Left lung (tissue), 10 donors: ENCODE data around the gene KCNIP4. TPM values are rescaled to one million over a fixed set of nuclear protein-coding genes. Genes with fewer than 3 reads are reported as not detected.

Source experiments
- ATAC-seq: fragments of 200-7000 bp; cut with Tn5 transposase; one replicate; pipeline ENCODE4 v1.9.1; 2020; ENCODE audit warnings: moderate library complexity
- DNase-seq, 4 donors: peaks; one replicate each; pipeline ENCODE4 v3.0.0-alpha.2; 2013 to 2020
- H3K27ac ChIP-seq, 2 donors: fragments of 200-600 bp; sonication (generic) in 1 of 2; one replicate each; pipeline versions ENCODE4 v1.5.0 to v1.8.0; 2020 to 2021
- H3K27me3 ChIP-seq, 2 donors: fragments of 200-600 bp; sonication (generic) in 1 of 2; one replicate each; pipeline versions ENCODE4 v1.5.0 to v1.8.0; 2020 to 2021
- H3K36me3 ChIP-seq, 2 donors: fragments of 200-600 bp; sonication (generic) in 1 of 2; one replicate each; pipeline versions ENCODE4 v1.5.0 to v1.8.0; 2020 to 2021
- H3K4me1 ChIP-seq, 2 donors: fragments of 200-600 bp; one replicate each; pipeline ENCODE4 v1.8.0; 2021
- H3K4me3 ChIP-seq, 2 donors: fragments of 200-600 bp; sonication (generic) in 1 of 2; one replicate each; pipeline versions ENCODE4 v1.5.0 to v1.8.0; 2020 to 2021; ENCODE audit warnings: mild to moderate bottlenecking in 1 of 2
- H3K9me3 ChIP-seq, 2 donors: fragments of 200-600 bp; sonication (generic) in 1 of 2; one replicate each; pipeline versions ENCODE4 v1.5.0 to v1.8.0; 2020 to 2021
- intact Hi-C, 2 donors: fragments of 100-400 bp; cut with DNase I; formaldehyde crosslinking; loops; one replicate each; pipeline versions ENCODE4 v1.11.2 to v1.14.2; 2022
- polyA plus RNA-seq, 6 donors: library from polyadenylated mRNA; unstranded; fragments of 120-200 nt; gene quantifications; one replicate each; pipeline ENCODE4 v1.2.1, GENCODE V29; 2013; ENCODE audit not compliant: insufficient read length in 6 of 6
- total RNA-seq, 2 donors: library from RNA; stranded (reverse); fragmentation: NEBNext Ultra II Directional; extraction: Animal tissue kit (Norgen Biotek cat#: 25700); gene quantifications; one replicate each; pipeline ENCODE4 v1.2.1, GENCODE V29; 2021
- TF ChIP-seq, protein P1 (sequence below), 2 donors: fragments of 200-600 bp; sonication (generic) in 1 of 2; IDR thresholded peaks; one replicate each; pipeline versions ENCODE4 v1.5.0 to v1.8.0; 2021; ENCODE audit warnings: antibody characterized with exemption in 2 of 2
- donor health status: DM: no; HTN: yes; CAD: no.
- donor health status: DM: no; HTN: no; CAD: no.

Gene KCNIP4
- total and polyA plus RNA-seq, 8 donors: 2.8 to 5.4 (median 4.9) TPM; not detected in 2

DNA sequence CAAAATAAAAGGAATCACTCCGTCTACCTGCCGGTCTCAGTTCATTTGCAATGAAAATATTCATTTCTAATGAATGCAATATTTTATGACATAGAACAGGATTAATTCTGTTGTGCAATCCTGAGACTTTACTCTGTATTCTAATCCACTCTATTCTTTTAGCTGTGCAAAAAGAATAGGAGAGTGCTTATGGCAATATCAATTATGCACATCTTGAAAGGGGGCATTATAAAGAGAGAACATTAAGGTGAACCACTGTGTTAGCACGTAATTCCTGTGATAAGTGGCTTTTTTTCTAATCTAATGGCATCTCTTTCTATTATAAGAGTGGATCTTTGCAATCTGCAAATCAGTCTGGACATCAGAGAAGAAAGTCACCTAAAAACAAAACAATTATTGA is 99.5 kb downstream of the KCNIP4 start:
- no peaks in the 10 kb centered on the region for H3K9me3 ChIP-seq
- H3K4me3 ChIP-seq: no peak overlapping the region
- intact Hi-C loops: no loop called here
- TF ChIP-seq, protein P1, sequence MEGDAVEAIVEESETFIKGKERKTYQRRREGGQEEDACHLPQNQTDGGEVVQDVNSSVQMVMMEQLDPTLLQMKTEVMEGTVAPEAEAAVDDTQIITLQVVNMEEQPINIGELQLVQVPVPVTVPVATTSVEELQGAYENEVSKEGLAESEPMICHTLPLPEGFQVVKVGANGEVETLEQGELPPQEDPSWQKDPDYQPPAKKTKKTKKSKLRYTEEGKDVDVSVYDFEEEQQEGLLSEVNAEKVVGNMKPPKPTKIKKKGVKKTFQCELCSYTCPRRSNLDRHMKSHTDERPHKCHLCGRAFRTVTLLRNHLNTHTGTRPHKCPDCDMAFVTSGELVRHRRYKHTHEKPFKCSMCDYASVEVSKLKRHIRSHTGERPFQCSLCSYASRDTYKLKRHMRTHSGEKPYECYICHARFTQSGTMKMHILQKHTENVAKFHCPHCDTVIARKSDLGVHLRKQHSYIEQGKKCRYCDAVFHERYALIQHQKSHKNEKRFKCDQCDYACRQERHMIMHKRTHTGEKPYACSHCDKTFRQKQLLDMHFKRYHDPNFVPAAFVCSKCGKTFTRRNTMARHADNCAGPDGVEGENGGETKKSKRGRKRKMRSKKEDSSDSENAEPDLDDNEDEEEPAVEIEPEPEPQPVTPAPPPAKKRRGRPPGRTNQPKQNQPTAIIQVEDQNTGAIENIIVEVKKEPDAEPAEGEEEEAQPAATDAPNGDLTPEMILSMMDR (IDR thresholded peaks at IDR 0.05): no peak
- no peak for DNase-seq
- H3K27me3 ChIP-seq: no peaks in the 10 kb centered on the region
- H3K27ac ChIP-seq: no peak overlapping the region
- no peaks in the 10 kb centered on the region for H3K4me1 ChIP-seq
- no peaks in the 10 kb centered on the region for H3K36me3 ChIP-seq
- no peak for ATAC-seq

- no peak for ATAC-seq
These were observed 100.6 kb downstream of the KCNIP4 start for GRCh38 chr4:21848021-21848420.

DNA sequence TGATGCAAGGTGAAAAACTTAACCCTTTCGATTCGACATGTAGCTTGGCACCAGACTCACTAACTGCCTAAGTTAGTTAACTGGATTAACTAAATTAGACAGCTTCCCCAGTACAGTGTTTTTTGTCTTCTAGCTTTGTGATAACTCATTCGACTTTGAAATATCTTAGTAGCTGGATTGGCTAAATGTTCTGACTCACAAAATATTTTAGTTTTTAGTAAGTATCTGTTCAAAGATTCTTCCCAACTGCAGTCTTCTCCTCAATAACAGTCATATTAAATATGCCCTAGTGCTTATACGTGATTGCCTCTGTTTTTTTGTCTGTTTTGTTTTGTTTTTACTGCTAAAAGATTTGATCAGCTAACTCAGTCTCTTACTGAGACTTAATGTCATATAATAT is 102.9 kb downstream of the KCNIP4 start:
- Histone ChIP-seq H3K36me3 (no peaks in the 10 kb centered on the region), H3K9me3 (no peaks in the 10 kb centered on the region), H3K27ac (no peak overlapping the region), H3K27me3 (no peaks in the 10 kb centered on the region), H3K4me1 (no peaks in the 10 kb centered on the region), H3K4me3 (no peak overlapping the region)
- ATAC-seq: no peak
- intact Hi-C loops: no loop called here
- no peak for DNase-seq
- TF ChIP-seq, protein P1 (IDR thresholded peaks at IDR 0.05): no peak

More at GRCh38 chr4:21848021-21848420, 100.6 kb downstream of the KCNIP4 start:
- Histone ChIP-seq H3K27ac (no peak overlapping the region), H3K4me1 (no peaks in the 10 kb centered on the region), H3K27me3 (no peaks in the 10 kb centered on the region), H3K9me3 (no peaks in the 10 kb centered on the region), H3K4me3 (no peak overlapping the region), H3K36me3 (no peaks in the 10 kb centered on the region)
- TF ChIP-seq, protein P1 (IDR thresholded peaks at IDR 0.05): no peak
- DNase-seq: no peak
- intact Hi-C loops: no loop called here

DNA sequence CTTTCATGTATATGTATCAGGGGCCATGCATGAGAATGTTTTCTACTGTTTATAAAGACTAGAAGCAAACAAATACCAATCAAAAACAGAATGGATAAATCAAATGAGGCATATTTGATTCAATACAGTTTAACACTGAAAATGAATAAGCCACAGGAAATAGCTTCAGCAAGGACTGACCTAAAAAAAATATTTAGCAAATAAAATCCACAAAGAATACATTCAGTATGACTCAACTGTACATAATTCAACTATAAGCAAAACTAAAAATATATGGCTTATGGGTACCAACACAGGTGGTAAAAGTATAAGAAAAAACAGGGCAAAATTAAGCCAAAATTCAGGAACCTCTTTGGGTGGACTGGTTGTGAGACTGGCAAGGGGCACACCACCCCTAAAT is 112.9 kb downstream of the KCNIP4 start:
- intact Hi-C loops: no loop called here
- Histone ChIP-seq H3K27ac (no peak overlapping the region), H3K4me1 (no peaks in the 10 kb centered on the region), H3K9me3 (peaks cover 0 to 12% of the 10 kb centered on the region in 2 donors), H3K36me3 (no peaks in the 10 kb centered on the region), H3K27me3 (no peaks in the 10 kb centered on the region), H3K4me3 (no peak overlapping the region)
- DNase-seq (no peak), ATAC-seq (no peak)
- TF ChIP-seq, protein P1 (IDR thresholded peaks at IDR 0.05): no peak

GRCh38 chr4:21830272-21830671 is 118.3 kb downstream of the KCNIP4 start:
- Histone ChIP-seq H3K9me3 (peaks cover 0 to 12% of the 10 kb centered on the region in 2 donors), H3K4me3 (no peak overlapping the region), H3K36me3 (no peaks in the 10 kb centered on the region), H3K27ac (no peak overlapping the region), H3K4me1 (no peaks in the 10 kb centered on the region), H3K27me3 (no peaks in the 10 kb centered on the region)
- peak in 1 of 4 donors; percentile 15 for DNase-seq
- TF ChIP-seq, protein P1 (IDR thresholded peaks at IDR 0.05): no peak
- no peak for ATAC-seq
- intact Hi-C loops: no loop called here
